ENCODE results near the gene EDNRA. TPM values are rescaled to one million over a fixed set of nuclear protein-coding genes. Genes with fewer than 3 reads are reported as not detected.

EDNRA gene
- total RNA-seq, 1 donor from 2014 or later: 28.3 TPM

GRCh38 chr4:147539959-147540358, 59.1 kb downstream of the EDNRA start:
- no peaks in the 10 kb centered on the region for H3K9me3 ChIP-seq
- DNase-seq (no peak), ATAC-seq (no peak)
- TF ChIP-seq CTCF (IDR thresholded peaks at IDR 0.05): no peak
- H3K36me3 ChIP-seq: no peaks in the 10 kb centered on the region
- H3K27me3 ChIP-seq: no peaks in the 10 kb centered on the region
- intact Hi-C loops (cut with DNase I): no loop called here
- no peak overlapping the region for H3K27ac ChIP-seq
- no peak overlapping the region for H3K4me3 ChIP-seq
- H3K4me1 ChIP-seq: no peaks in the 10 kb centered on the region

- H3K27me3 ChIP-seq: no peaks in the 10 kb centered on the region
- no peaks in the 10 kb centered on the region for H3K36me3 ChIP-seq
- DNase-seq (no peak), ATAC-seq (no peak)
- no peak overlapping the region for H3K27ac ChIP-seq
- H3K9me3 ChIP-seq: no peaks in the 10 kb centered on the region
- TF ChIP-seq CTCF (IDR thresholded peaks at IDR 0.05): no peak
- intact Hi-C loops (cut with DNase I): no loop called here
- H3K4me1 ChIP-seq: no peaks in the 10 kb centered on the region
- no peak overlapping the region for H3K4me3 ChIP-seq
Measured at GRCh38 chr4:147542229-147542990, 61.5 kb downstream of the EDNRA start.

- intact Hi-C loops (cut with DNase I): no loop called here
- Histone ChIP-seq H3K4me1 (no peaks in the 10 kb centered on the region), H3K9me3 (no peaks in the 10 kb centered on the region), H3K36me3 (no peaks in the 10 kb centered on the region), H3K27ac (no peak overlapping the region), H3K4me3 (no peak overlapping the region), H3K27me3 (no peaks in the 10 kb centered on the region)
- ATAC-seq: no peak
- TF ChIP-seq CTCF (IDR thresholded peaks at IDR 0.05): no peak
- no peak for DNase-seq
Measured at GRCh38 chr4:147543034-147543433, 62.1 kb downstream of the EDNRA start.

GRCh38 chr4:147546349-147546748, 65.5 kb downstream of the EDNRA start:
- Histone ChIP-seq H3K4me3 (no peak overlapping the region), H3K27ac (no peak overlapping the region), H3K9me3 (no peaks in the 10 kb centered on the region), H3K27me3 (no peaks in the 10 kb centered on the region), H3K4me1 (no peaks in the 10 kb centered on the region), H3K36me3 (no peaks in the 10 kb centered on the region)
- intact Hi-C loops (cut with DNase I): no loop called here
- DNase-seq (no peak), ATAC-seq (no peak)
- TF ChIP-seq CTCF (IDR thresholded peaks at IDR 0.05): no peak

- no peak overlapping the region for H3K4me3 ChIP-seq
- intact Hi-C loops (cut with DNase I): no loop called here
- ATAC-seq (no peak), DNase-seq (no peak)
- no peaks in the 10 kb centered on the region for H3K27me3 ChIP-seq
- no peaks in the 10 kb centered on the region for H3K9me3 ChIP-seq
- no peaks in the 10 kb centered on the region for H3K4me1 ChIP-seq
- no peaks in the 10 kb centered on the region for H3K36me3 ChIP-seq
- H3K27ac ChIP-seq: no peak overlapping the region
- no peak for TF ChIP-seq CTCF (IDR thresholded peaks at IDR 0.05)
Measured at GRCh38 chr4:147547314-147548056, 66.6 kb downstream of the EDNRA start.
